T-cell (primary cell): Measurements from ENCODE around the gene CYSRT1. TPM values are rescaled to one million over a fixed set of nuclear protein-coding genes. Genes with fewer than 3 reads are reported as not detected.

Experiments
- ATAC-seq, 4 experiments: fragments of 200-7000 bp in 3 of 4; fragments of 150-1000 bp in 1 of 4; cut with Tn5 transposase; replicated peaks in 1 of 4; 1 replicate in 3 of 4; 2 replicates in 1 of 4; pipeline ENCODE4 v1.10.0; 2021; ENCODE audit warnings: moderate library complexity in 3 of 4, mild to moderate bottlenecking in 2 of 4, moderate number of reproducible peaks in 1 of 4
- CTCF ChIA-PET, 2 donors: fragments of 300-600 bp; sonication (Branson Sonifier 250); formaldehyde crosslinking; loops; one replicate each; lab custom pipeline; 2022; ENCODE audit warnings: antibody characterized with exemption in 2 of 2; lab: Charles Lee
- POLR2A ChIA-PET, 2 donors: fragments of 300-600 bp; sonication (Branson Sonifier 250); formaldehyde crosslinking; loops; one replicate each; lab custom pipeline; 2022; ENCODE audit warnings: antibody characterized with exemption in 2 of 2; lab: Charles Lee
- DNase-seq, 35 experiments: peaks; one replicate each; pipeline versions ENCODE4 v3.0.0 to v3.0.0-alpha.2; 2013 to 2023
- H3K27ac ChIP-seq: one replicate; pipeline ENCODE4 v1.5.1; 2013; ENCODE audit warnings: low read length
- H3K27me3 ChIP-seq, 2 experiments: replicated peaks in 1 of 2; 1 replicate in 1 of 2; 2 replicates in 1 of 2; pipeline versions ENCODE4 v1.6.1 to v1.7.0; 2013; ENCODE audit warnings: low read length in 1 of 2, mixed read lengths in 1 of 2; ENCODE audit not compliant: control insufficient read depth in 2 of 2, insufficient read depth in 2 of 2; ENCODE audit errors: extremely low read depth in 1 of 2
- H3K36me3 ChIP-seq, 2 donors: 1 replicate in 1 of 2; 2 replicates in 1 of 2; pipeline versions ENCODE4 v1.6.1 to v1.7.0; 2013; ENCODE audit warnings: low read length in 1 of 2; ENCODE audit not compliant: control insufficient read depth in 2 of 2, insufficient read depth in 1 of 2; ENCODE audit errors: extremely low read depth in 1 of 2
- H3K4me1 ChIP-seq, 2 experiments: 1 replicate in 1 of 2; 2 replicates in 1 of 2; pipeline versions ENCODE4 v1.6.1 to v1.7.0; 2013; ENCODE audit warnings: low read length in 2 of 2, mixed read lengths in 1 of 2; ENCODE audit not compliant: insufficient read depth in 2 of 2, control insufficient read depth in 1 of 2; ENCODE audit errors: extremely low read depth in 1 of 2
- H3K4me3 ChIP-seq, 2 donors: 1 replicate in 1 of 2; 2 replicates in 1 of 2; pipeline versions ENCODE4 v1.5.1 to v1.7.0; 2013; ENCODE audit warnings: mild to moderate bottlenecking in 2 of 2, low read length in 1 of 2, moderate library complexity in 1 of 2; ENCODE audit not compliant: control insufficient read depth in 1 of 2; ENCODE audit errors: extremely low read depth in 1 of 2
- H3K9me3 ChIP-seq: 2 replicates; pipeline ENCODE4 v1.7.0; 2013
- H3K27ac Mint-ChIP-seq, 2 donors: one replicate each; pipeline ENCODE4 v1.8.0; 2020 to 2021; ENCODE audit warnings: mild to moderate bottlenecking in 2 of 2, mixed read lengths in 2 of 2
- H3K27me3 Mint-ChIP-seq, 2 donors: one replicate each; pipeline ENCODE4 v1.8.0; 2021 to 2022; ENCODE audit warnings: mixed read lengths in 2 of 2
- H3K36me3 Mint-ChIP-seq: one replicate; pipeline ENCODE4 v1.8.0; 2021; ENCODE audit warnings: mixed read lengths
- H3K4me1 Mint-ChIP-seq, 3 donors: one replicate each; pipeline ENCODE4 v1.8.0; 2020 to 2022; ENCODE audit warnings: mixed read lengths in 3 of 3, mild to moderate bottlenecking in 1 of 3
- H3K4me3 Mint-ChIP-seq, 3 donors: one replicate each; pipeline ENCODE4 v1.8.0; 2020 to 2022; ENCODE audit warnings: mild to moderate bottlenecking in 3 of 3, mixed read lengths in 3 of 3, moderate library complexity in 3 of 3
- H3K9me3 Mint-ChIP-seq, 3 donors: one replicate each; pipeline ENCODE4 v1.8.0; 2020 to 2022; ENCODE audit warnings: mixed read lengths in 3 of 3
- WGBS: methylation state at CpG from one replicate; pipeline ENCODE4 v1.1.5; 2013; ENCODE audit warnings: missing lambda C conversion rate; ENCODE audit not compliant: insufficient coverage; 5-methylcytosine and 5-hydroxymethylcytosine counted together
- total RNA-seq, 35 experiments: library from RNA in 6 of 35; stranded (reverse) in 6 of 35; fragments of 120-200 nt in 1 of 35; gene quantifications; one replicate each; pipeline versions ENCODE4 v1.2.1 to v1.2.4 and lab custom pipeline; 2013 to 2026

CYSRT1 gene
- total RNA-seq, 5 donors from 2014 or later (not counting 1 experiment from before 2014, with no cell fraction given), result 0.32 to 0.58 (median 0.45) TPM; not detected in 1

DNA sequence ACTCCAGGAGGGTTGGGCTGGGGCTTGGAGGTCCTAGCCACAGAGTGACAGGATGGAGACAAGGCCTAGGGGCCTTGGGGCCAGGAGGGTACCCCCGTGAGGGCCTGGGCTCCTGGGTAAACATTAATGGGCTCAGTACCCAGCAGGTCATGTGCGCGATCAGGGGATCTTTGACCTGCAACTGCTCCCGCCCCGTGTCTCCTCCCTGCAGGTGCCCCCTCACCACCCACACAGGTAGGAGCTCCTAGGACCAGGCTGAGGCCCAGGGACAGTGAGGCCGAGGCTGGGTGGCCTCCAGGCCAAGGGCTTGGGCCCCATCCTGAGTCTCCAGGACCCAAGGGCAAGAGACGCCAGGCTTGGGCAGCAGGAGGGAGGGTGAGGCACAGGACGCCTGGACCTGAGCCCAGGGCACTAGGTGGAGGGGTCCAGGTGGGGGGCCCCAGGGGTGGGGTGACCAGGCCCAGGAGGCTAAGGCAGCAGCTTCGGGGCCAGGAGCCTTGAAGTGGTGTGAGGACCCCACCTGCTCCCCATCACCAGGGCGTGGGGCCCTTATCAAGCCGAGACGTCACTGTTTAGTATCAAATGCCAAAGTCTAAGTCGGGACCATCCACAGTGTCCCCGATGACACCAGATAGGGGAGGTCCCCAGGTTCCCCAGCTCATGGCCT lies 5.9 kb downstream of the CYSRT1 start, which contains the start of gene SLC34A3:
Gene SLC34A3, plus strand, starts transcription at position 197 of the 667 bp plus-strand sequence. CDS start 802 bp downstream, outside the sequence.
- H3K9me3 Mint-ChIP-seq, result no peaks in the 10 kb centered on the region
- Histone ChIP-seq H3K36me3 (no peaks in the 10 kb centered on the region), H3K27ac (no peak within 1 kb of the TSS), H3K9me3 (no peaks in the 10 kb centered on the region), H3K4me1 (peaks cover 0 to 12% of the 10 kb centered on the region in 2 experiments), H3K27me3 (peaks cover 0 to 81% of the 10 kb centered on the region in 2 experiments), H3K4me3 (no peak within 1 kb of the TSS)
- POLR2A ChIA-PET, result no interaction called here
- H3K4me1 Mint-ChIP-seq, result peaks cover 2 to 10% (median 6%) of the 10 kb centered on the region in 3 donors
- H3K27me3 Mint-ChIP-seq, result peaks cover 4 to 17% of the 10 kb centered on the region in 2 donors
- no peak for ATAC-seq
- 77% methylated on average over 6 of the region's 14 CpGs for WGBS
- no peak within 1 kb of the TSS for H3K4me3 Mint-ChIP-seq
- no peaks in the 10 kb centered on the region for H3K36me3 Mint-ChIP-seq
- CTCF ChIA-PET, result no interaction called here
- no peak within 1 kb of the TSS for H3K27ac Mint-ChIP-seq
- no peak for DNase-seq

DNA sequence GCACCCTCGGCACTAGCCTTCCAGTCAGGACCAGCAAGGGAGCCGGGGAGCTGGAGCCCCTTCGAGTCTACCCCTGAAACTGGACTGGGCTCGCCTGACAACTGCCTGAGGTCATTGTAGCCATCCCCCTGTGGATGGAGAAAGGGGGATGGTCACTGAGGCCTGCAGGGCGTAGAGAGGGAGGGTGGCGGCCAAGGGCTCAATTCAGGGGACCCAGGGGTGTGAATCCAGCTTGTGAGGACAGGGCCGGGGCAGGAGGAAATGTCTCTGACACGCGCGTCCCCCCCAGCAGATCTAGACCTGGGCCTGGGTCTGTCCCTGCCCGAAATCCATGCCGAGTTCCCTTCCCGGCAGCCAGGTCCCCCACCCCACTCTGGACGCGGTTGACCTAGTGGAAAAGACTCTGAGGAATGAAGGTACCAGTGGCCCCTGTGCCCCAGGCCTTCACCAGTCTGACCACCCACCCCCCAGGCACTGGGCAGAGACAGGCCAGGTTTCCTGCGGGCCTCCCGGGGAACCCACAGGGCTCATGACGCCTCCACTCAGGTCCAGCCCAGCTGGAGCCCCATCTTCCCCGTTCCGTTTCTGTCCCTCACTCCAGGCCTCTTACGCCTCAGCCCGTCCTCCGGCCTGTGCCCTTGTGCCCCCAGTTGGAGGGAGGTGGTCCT lies 6.5 kb downstream of the CYSRT1 start:
- Mint-ChIP-seq H3K27ac (no peak overlapping the region), H3K4me3 (no peak overlapping the region), H3K4me1 (peaks cover 2 to 12% (median 6%) of the 10 kb centered on the region in 3 donors), H3K27me3 (peaks cover 4 to 17% of the 10 kb centered on the region in 2 donors), H3K36me3 (no peaks in the 10 kb centered on the region), H3K9me3 (no peaks in the 10 kb centered on the region)
- POLR2A ChIA-PET, result no interaction called here
- no peak overlapping the region for H3K27ac ChIP-seq
- H3K4me3 ChIP-seq, result no peak overlapping the region
- no peaks in the 10 kb centered on the region for H3K9me3 ChIP-seq
- WGBS, result 85% methylated on average over 11 of the region's 23 CpGs
- ATAC-seq (no peak), DNase-seq (no peak)
- H3K4me1 ChIP-seq, result peaks cover 0 to 17% of the 10 kb centered on the region in 2 experiments
- CTCF ChIA-PET, result no interaction called here
- H3K36me3 ChIP-seq, result no peaks in the 10 kb centered on the region
- peaks cover 0 to 80% of the 10 kb centered on the region in 2 experiments for H3K27me3 ChIP-seq

DNA sequence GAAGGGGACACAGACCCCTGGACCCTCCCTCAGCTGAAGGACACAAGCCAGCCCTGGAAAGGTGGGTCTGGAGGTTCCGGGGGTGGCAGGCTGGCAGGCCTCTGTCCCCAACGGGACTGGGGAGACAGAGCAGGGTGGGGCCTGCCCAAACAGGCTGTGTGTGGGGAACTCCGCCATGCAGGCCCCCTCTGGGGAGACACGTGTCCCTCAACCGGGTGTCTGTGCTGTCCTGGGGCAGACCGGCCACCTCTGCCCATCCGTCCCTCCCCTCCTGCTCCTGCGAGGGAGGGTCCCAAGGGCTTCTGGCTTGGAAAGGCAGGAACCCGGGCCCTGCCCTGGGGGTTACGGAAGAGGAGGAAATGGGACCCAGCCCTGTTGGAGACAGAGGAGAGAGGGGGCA lies 7.1 kb downstream of the CYSRT1 start:
- Histone ChIP-seq H3K27ac (no peak overlapping the region), H3K9me3 (no peaks in the 10 kb centered on the region), H3K4me1 (peaks cover 3 to 23% of the 10 kb centered on the region in 2 experiments), H3K27me3 (peaks cover 0 to 74% of the 10 kb centered on the region in 2 experiments), H3K4me3 (no peak overlapping the region), H3K36me3 (no peaks in the 10 kb centered on the region)
- no peak for DNase-seq
- CTCF ChIA-PET, result no interaction called here
- H3K9me3 Mint-ChIP-seq, result no peaks in the 10 kb centered on the region
- H3K27me3 Mint-ChIP-seq, result peaks cover 4 to 17% of the 10 kb centered on the region in 2 donors
- no peak overlapping the region for H3K27ac Mint-ChIP-seq
- WGBS, result 82% methylated on average over 9 of the region's 10 CpGs
- no peaks in the 10 kb centered on the region for H3K36me3 Mint-ChIP-seq
- POLR2A ChIA-PET, result no interaction called here
- ATAC-seq, result no peak
- H3K4me1 Mint-ChIP-seq, result peaks cover 4 to 15% (median 6%) of the 10 kb centered on the region in 3 donors
- no peak overlapping the region for H3K4me3 Mint-ChIP-seq

DNA sequence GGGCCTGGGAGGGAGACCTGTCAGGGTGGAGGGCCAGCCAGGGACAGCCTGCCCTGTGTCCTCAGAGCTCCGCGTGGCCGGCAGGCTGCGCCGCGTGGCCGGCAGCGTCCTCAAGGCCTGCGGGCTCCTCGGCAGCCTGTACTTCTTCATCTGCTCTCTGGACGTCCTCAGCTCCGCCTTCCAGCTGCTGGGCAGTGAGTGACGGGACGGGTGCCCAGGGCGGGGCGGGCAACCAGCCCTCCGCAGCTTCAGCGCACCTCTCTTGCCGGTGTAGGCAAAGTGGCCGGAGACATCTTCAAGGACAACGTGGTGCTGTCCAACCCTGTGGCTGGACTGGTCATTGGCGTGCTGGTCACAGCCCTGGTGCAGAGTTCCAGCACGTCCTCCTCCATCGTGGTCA lies 7.5 kb downstream of the CYSRT1 start:
- H3K4me3 ChIP-seq, result no peak overlapping the region
- Mint-ChIP-seq H3K36me3 (no peaks in the 10 kb centered on the region), H3K27me3 (peaks cover 3 to 16% of the 10 kb centered on the region in 2 donors), H3K4me1 (peaks cover 4 to 13% (median 4%) of the 10 kb centered on the region in 3 donors), H3K4me3 (no peak overlapping the region), H3K27ac (no peak overlapping the region), H3K9me3 (no peaks in the 10 kb centered on the region)
- CTCF ChIA-PET, result interaction anchor here in 1 of 2 donors (0.6 kb wide), 1 partner anchor 41 kb away, joined by 3 read pairs; no protein-coding TSS in a partner anchor
- no peaks in the 10 kb centered on the region for H3K9me3 ChIP-seq
- H3K27ac ChIP-seq, result no peak overlapping the region
- WGBS, result 91% methylated on average over 24 of the region's 24 CpGs
- no peaks in the 10 kb centered on the region for H3K36me3 ChIP-seq
- H3K4me1 ChIP-seq, result peaks cover 3 to 23% of the 10 kb centered on the region in 2 experiments
- ATAC-seq (no peak), DNase-seq (no peak)
- peaks cover 0 to 70% of the 10 kb centered on the region in 2 experiments for H3K27me3 ChIP-seq
- POLR2A ChIA-PET, result no interaction called here

DNA sequence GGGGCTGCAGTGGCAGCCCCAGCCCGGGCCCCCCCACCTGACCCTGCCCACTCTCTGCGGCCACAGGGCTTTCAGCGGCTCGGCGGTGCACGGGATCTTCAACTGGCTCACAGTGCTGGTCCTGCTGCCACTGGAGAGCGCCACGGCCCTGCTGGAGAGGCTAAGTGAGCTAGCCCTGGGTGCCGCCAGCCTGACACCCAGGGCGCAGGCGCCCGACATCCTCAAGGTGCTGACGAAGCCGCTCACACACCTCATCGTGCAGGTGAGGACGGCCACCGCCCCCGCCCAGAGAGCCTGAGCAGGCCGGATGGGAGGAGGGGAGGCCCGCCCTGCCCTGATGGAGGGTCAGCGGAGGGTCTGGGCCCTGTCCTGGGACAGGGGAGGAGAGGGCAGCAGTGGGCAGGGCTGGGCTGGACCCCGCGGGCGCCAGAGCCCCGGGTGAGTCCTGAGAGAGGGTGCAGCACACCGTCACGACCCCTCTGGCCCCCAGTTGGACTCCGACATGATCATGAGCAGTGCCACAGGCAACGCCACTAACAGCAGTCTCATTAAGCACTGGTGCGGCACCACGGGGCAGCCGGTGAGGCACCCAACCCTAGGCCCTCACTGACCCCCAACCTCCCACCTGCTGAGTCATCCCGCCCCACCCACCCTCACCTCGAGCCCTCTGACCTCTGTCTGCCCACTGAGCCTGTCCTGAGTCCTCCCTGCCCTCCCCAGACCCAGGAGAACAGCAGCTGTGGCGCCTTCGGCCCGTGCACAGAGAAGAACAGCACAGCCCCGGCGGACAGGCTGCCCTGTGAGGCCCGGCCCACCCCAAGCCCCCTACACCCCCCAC lies 8.4 kb downstream of the CYSRT1 start:
- Histone ChIP-seq H3K27ac (no peak overlapping the region), H3K4me3 (no peak overlapping the region), H3K4me1 (peaks cover 3 to 28% of the 10 kb centered on the region in 2 experiments), H3K27me3 (peaks cover 0 to 65% of the 10 kb centered on the region in 2 experiments), H3K9me3 (no peaks in the 10 kb centered on the region), H3K36me3 (no peaks in the 10 kb centered on the region)
- Mint-ChIP-seq H3K36me3 (no peaks in the 10 kb centered on the region), H3K27ac (no peak overlapping the region), H3K4me3 (no peak overlapping the region), H3K27me3 (peaks cover 0 to 14% of the 10 kb centered on the region in 2 donors), H3K4me1 (peaks cover 4 to 14% (median 6%) of the 10 kb centered on the region in 3 donors), H3K9me3 (no peaks in the 10 kb centered on the region)
- ATAC-seq (no peak), DNase-seq (no peak)
- CTCF ChIA-PET, result interaction anchor here in 1 of 2 donors (0.6 kb wide), 1 partner anchor 42 kb away, joined by 3 read pairs; no protein-coding TSS in a partner anchor
- POLR2A ChIA-PET, result no interaction called here
- 82% methylated on average over 30 of the region's 40 CpGs for WGBS
